ENCODE results near the gene RAB17.

DNA sequence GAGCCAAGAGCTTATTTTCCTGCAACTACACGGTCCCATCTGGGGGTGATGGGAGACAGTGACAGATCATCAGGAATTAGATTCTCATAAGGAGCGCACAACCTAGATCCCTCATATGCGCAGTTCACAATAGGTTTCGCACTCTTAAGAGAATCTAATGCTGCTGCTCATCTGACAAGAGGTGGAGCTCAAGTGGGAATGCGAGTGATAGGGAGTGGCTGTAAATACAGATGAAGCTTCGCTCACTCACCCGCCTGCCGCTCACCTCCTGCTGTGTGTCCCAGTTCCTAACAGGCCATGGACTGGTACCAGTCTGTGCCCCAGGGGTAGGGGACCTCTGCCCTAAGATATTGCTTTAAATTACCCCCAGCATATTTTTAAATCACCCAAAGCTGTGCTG lies 47.6 kb upstream of the RAB17 start:
- TF ChIP-seq GLIS3 (CRISPR knock-in tag; IDR thresholded peaks at IDR 0.05) (no peak), ZFP30 (CRISPR knock-in tag; IDR thresholded peaks at IDR 0.05) (no peak), ZFP3 (CRISPR knock-in tag; IDR thresholded peaks at IDR 0.05) (no peak), PPARA (CRISPR knock-in tag; IDR thresholded peaks at IDR 0.05; ENCODE audit: borderline replicate concordance) (no peak), ISL1 (CRISPR knock-in tag; IDR thresholded peaks at IDR 0.05) (no peak), ZC3H10 (CRISPR knock-in tag; IDR thresholded peaks at IDR 0.05) (no peak), ZNF8 (CRISPR knock-in tag; IDR thresholded peaks at IDR 0.05) (no peak), ARNTL (CRISPR knock-in tag; IDR thresholded peaks at IDR 0.05; ENCODE audit: borderline replicate concordance, low read depth) (no peak), BACH2 (CRISPR knock-in tag; IDR thresholded peaks at IDR 0.05; ENCODE audit: borderline replicate concordance) (no peak), OSR1 (CRISPR knock-in tag; IDR thresholded peaks at IDR 0.05) (no peak)
- TF ChIP-seq, protein P1, sequence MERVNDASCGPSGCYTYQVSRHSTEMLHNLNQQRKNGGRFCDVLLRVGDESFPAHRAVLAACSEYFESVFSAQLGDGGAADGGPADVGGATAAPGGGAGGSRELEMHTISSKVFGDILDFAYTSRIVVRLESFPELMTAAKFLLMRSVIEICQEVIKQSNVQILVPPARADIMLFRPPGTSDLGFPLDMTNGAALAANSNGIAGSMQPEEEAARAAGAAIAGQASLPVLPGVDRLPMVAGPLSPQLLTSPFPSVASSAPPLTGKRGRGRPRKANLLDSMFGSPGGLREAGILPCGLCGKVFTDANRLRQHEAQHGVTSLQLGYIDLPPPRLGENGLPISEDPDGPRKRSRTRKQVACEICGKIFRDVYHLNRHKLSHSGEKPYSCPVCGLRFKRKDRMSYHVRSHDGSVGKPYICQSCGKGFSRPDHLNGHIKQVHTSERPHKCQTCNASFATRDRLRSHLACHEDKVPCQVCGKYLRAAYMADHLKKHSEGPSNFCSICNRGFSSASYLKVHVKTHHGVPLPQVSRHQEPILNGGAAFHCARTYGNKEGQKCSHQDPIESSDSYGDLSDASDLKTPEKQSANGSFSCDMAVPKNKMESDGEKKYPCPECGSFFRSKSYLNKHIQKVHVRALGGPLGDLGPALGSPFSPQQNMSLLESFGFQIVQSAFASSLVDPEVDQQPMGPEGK (CRISPR knock-in tag; IDR thresholded peaks at IDR 0.05; ENCODE audit: borderline replicate concordance) = no peak
- TF ChIP-seq, protein P2, sequence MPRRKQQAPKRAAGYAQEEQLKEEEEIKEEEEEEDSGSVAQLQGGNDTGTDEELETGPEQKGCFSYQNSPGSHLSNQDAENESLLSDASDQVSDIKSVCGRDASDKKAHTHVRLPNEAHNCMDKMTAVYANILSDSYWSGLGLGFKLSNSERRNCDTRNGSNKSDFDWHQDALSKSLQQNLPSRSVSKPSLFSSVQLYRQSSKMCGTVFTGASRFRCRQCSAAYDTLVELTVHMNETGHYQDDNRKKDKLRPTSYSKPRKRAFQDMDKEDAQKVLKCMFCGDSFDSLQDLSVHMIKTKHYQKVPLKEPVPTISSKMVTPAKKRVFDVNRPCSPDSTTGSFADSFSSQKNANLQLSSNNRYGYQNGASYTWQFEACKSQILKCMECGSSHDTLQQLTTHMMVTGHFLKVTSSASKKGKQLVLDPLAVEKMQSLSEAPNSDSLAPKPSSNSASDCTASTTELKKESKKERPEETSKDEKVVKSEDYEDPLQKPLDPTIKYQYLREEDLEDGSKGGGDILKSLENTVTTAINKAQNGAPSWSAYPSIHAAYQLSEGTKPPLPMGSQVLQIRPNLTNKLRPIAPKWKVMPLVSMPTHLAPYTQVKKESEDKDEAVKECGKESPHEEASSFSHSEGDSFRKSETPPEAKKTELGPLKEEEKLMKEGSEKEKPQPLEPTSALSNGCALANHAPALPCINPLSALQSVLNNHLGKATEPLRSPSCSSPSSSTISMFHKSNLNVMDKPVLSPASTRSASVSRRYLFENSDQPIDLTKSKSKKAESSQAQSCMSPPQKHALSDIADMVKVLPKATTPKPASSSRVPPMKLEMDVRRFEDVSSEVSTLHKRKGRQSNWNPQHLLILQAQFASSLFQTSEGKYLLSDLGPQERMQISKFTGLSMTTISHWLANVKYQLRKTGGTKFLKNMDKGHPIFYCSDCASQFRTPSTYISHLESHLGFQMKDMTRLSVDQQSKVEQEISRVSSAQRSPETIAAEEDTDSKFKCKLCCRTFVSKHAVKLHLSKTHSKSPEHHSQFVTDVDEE (CRISPR knock-in tag; IDR thresholded peaks at IDR 0.05) = no peak
- TF ChIP-seq, protein P3, sequence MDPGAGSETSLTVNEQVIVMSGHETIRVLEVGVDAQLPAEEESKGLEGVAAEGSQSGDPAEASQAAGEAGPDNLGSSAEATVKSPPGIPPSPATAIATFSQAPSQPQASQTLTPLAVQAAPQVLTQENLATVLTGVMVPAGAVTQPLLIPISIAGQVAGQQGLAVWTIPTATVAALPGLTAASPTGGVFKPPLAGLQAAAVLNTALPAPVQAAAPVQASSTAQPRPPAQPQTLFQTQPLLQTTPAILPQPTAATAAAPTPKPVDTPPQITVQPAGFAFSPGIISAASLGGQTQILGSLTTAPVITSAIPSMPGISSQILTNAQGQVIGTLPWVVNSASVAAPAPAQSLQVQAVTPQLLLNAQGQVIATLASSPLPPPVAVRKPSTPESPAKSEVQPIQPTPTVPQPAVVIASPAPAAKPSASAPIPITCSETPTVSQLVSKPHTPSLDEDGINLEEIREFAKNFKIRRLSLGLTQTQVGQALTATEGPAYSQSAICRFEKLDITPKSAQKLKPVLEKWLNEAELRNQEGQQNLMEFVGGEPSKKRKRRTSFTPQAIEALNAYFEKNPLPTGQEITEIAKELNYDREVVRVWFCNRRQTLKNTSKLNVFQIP (CRISPR knock-in tag; IDR thresholded peaks at IDR 0.05; ENCODE audit: borderline replicate concordance, low read depth) = no peak

Data from SK-N-SH treated with all-trans-retinoic acid at 6 μM for 48 hours (cell line).